Measurements from ENCODE around the gene KCNQ1. TPM values are rescaled to one million over a fixed set of nuclear protein-coding genes. Genes with fewer than 3 reads are reported as not detected.

KCNQ1 gene
- total and polyA plus RNA-seq, 2 donors (not counting 3 experiments of a cell fraction or from before 2014, with no cell fraction given), result 0.07 to 0.09 TPM

- no peaks in the 10 kb centered on the region for H3K9me1 ChIP-seq (replicated peaks; ENCODE audit: control insufficient read depth, extremely low read depth, insufficient read depth, low read length)
- H3K27me3 ChIP-seq (ENCODE audit: control insufficient read depth in 2 of 2, insufficient read depth in 2 of 2, low read length in 2 of 2), result peaks cover 0 to 4% of the 10 kb centered on the region in 2 experiments
- ChIA-PET POLR2A (no interaction called here), CTCF (interaction anchor here (1.6 kb wide), 1 partner anchor 20 kb away, joined by 4 read pairs; no protein-coding TSS in a partner anchor)
- BruUV-seq (replicated peaks), result no TSS peak
- FAIRE-seq (no peak), DNase-seq (ENCODE audit: low read depth, low spot score) (no peak)
- TF ChIP-seq POLR2A (IDR thresholded peaks at IDR 0.05; ENCODE audit: low read depth, low read length) (no peak), JUN (IDR thresholded peaks at IDR 0.05; ENCODE audit: borderline replicate concordance, insufficient read depth, insufficient read length, low read depth) (no peak), EZH2 (IDR thresholded peaks at IDR 0.05; ENCODE audit: borderline replicate concordance, low read depth, low read length, severe bottlenecking) (no peak), MYC (IDR thresholded peaks at IDR 0.05; ENCODE audit: low read depth, low read length) (no peak), FOS (IDR thresholded peaks at IDR 0.05; ENCODE audit: borderline replicate concordance, insufficient read depth, low read length) (no peak), POLR2AphosphoS5 (IDR thresholded peaks at IDR 0.05; ENCODE audit: insufficient read depth, low read depth, low read length) (no peak)
- TF ChIP-seq, protein P1, sequence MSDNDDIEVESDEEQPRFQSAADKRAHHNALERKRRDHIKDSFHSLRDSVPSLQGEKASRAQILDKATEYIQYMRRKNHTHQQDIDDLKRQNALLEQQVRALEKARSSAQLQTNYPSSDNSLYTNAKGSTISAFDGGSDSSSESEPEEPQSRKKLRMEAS (IDR thresholded peaks at IDR 0.05; ENCODE audit: insufficient read depth, insufficient read length), result no peak
- H3K4me2 ChIP-seq (ENCODE audit: insufficient read depth, low read length), result no peak overlapping the region
- intact Hi-C loops (cut with micrococcal nuclease), result no loop called here
- no peaks in the 10 kb centered on the region for H3K9me3 ChIP-seq (replicated peaks; ENCODE audit: control insufficient read depth, insufficient read depth, low read length)
- no peak overlapping the region for H3K9ac ChIP-seq (replicated peaks; ENCODE audit: extremely low read depth, insufficient read depth, low read length)
- H3K36me3 ChIP-seq (ENCODE audit: control insufficient read depth in 2 of 2, extremely low read depth in 1 of 2, insufficient read depth in 2 of 2, low read length in 2 of 2), result no peaks in the 10 kb centered on the region
- dilution Hi-C loops (cut with MboI; ENCODE audit: extremely low pct_ligation_motif_present, low sequenced_read_pairs), result no loop called here
- no peak overlapping the region for H3K27ac ChIP-seq (ENCODE audit: insufficient read depth, low read depth, low read length)
- H3K4me3 ChIP-seq (replicated peaks in 1 of 3; ENCODE audit: insufficient read depth in 1 of 3, low read depth in 1 of 3, low read length in 3 of 3), result no peak overlapping the region
- no peak overlapping the region for H2AFZ ChIP-seq (ENCODE audit: low read depth, low read length)
- H3K4me1 ChIP-seq (ENCODE audit: control insufficient read depth, extremely low read depth, insufficient read depth, low read length), result no peaks in the 10 kb centered on the region
- H3K79me2 ChIP-seq (ENCODE audit: control insufficient read depth, insufficient read depth, low read length), result no peaks in the 10 kb centered on the region
- H4K20me1 ChIP-seq (replicated peaks; ENCODE audit: control insufficient read depth, extremely low read depth, insufficient read depth, low read length), result no peaks in the 10 kb centered on the region
Measured at GRCh38 chr11:2553198-2553597, 108.4 kb downstream of the KCNQ1 start.

GRCh38 chr11:2553886-2554285 is 109.1 kb downstream of the KCNQ1 start:
- H3K4me1 ChIP-seq (ENCODE audit: control insufficient read depth, extremely low read depth, insufficient read depth, low read length), result no peaks in the 10 kb centered on the region
- no peak for DNase-seq (ENCODE audit: low read depth, low spot score)
- ChIA-PET CTCF (interaction anchor here (1.6 kb wide), 2 partner anchors 21 to 338 kb away, joined by 3 to 4 read pairs; no protein-coding TSS in a partner anchor), POLR2A (no interaction called here)
- no TSS peak for BruUV-seq (replicated peaks)
- FAIRE-seq, result no peak
- no peak overlapping the region for H3K27ac ChIP-seq (ENCODE audit: insufficient read depth, low read depth, low read length)
- H3K9ac ChIP-seq (replicated peaks; ENCODE audit: extremely low read depth, insufficient read depth, low read length), result no peak overlapping the region
- intact Hi-C loops (cut with micrococcal nuclease) (no loop called here), dilution Hi-C loops (cut with MboI; ENCODE audit: extremely low pct_ligation_motif_present, low sequenced_read_pairs) (no loop called here)
- no peak overlapping the region for H2AFZ ChIP-seq (ENCODE audit: low read depth, low read length)
- no peaks in the 10 kb centered on the region for H3K36me3 ChIP-seq (ENCODE audit: control insufficient read depth in 2 of 2, extremely low read depth in 1 of 2, insufficient read depth in 2 of 2, low read length in 2 of 2)
- H3K27me3 ChIP-seq (ENCODE audit: control insufficient read depth in 2 of 2, insufficient read depth in 2 of 2, low read length in 2 of 2), result peaks cover 0 to 4% of the 10 kb centered on the region in 2 experiments
- no peak overlapping the region for H3K4me3 ChIP-seq (replicated peaks in 1 of 3; ENCODE audit: insufficient read depth in 1 of 3, low read depth in 1 of 3, low read length in 3 of 3)
- H3K9me3 ChIP-seq (replicated peaks; ENCODE audit: control insufficient read depth, insufficient read depth, low read length), result no peaks in the 10 kb centered on the region
- H3K4me2 ChIP-seq (ENCODE audit: insufficient read depth, low read length), result no peak overlapping the region
- no peaks in the 10 kb centered on the region for H3K79me2 ChIP-seq (ENCODE audit: control insufficient read depth, insufficient read depth, low read length)
- H4K20me1 ChIP-seq (replicated peaks; ENCODE audit: control insufficient read depth, extremely low read depth, insufficient read depth, low read length), result no peaks in the 10 kb centered on the region
- no peaks in the 10 kb centered on the region for H3K9me1 ChIP-seq (replicated peaks; ENCODE audit: control insufficient read depth, extremely low read depth, insufficient read depth, low read length)
- TF ChIP-seq FOS (IDR thresholded peaks at IDR 0.05; ENCODE audit: borderline replicate concordance, insufficient read depth, low read length) (no peak), POLR2AphosphoS5 (IDR thresholded peaks at IDR 0.05; ENCODE audit: insufficient read depth, low read depth, low read length) (no peak), JUN (IDR thresholded peaks at IDR 0.05; ENCODE audit: borderline replicate concordance, insufficient read depth, insufficient read length, low read depth) (no peak), EZH2 (IDR thresholded peaks at IDR 0.05; ENCODE audit: borderline replicate concordance, low read depth, low read length, severe bottlenecking) (no peak), MYC (IDR thresholded peaks at IDR 0.05; ENCODE audit: low read depth, low read length) (no peak), CTCF (IDR thresholded peaks at IDR 0.05; ENCODE audit: extremely low read depth in 1 of 2, insufficient read depth in 1 of 2, low read depth in 1 of 2, low read length in 2 of 2) (no peak), GATA2 (IDR thresholded peaks at IDR 0.05; ENCODE audit: insufficient read depth, insufficient read length, low read depth, low read length) (no peak), POLR2A (IDR thresholded peaks at IDR 0.05; ENCODE audit: low read depth, low read length) (no peak)
- TF ChIP-seq, protein P1 (IDR thresholded peaks at IDR 0.05; ENCODE audit: insufficient read depth, insufficient read length), result no peak
